Activated CD4-positive, CD25-positive, alpha-beta regulatory T cell treated with anti-CD3 and anti-CD28 coated beads, Interleukin-2, amount 50 U/mL, for 16 hours (primary cell): Measurements from ENCODE around the gene NEU4.
"Not testable (repeated sequence)": the region's sequence is repeated elsewhere in the genome, so short reads cannot be mapped to it uniquely, and the experiment has no call there.

Source experiments
- DNase-seq: peaks from one replicate; pipeline ENCODE4 v3.0.0-alpha.2; 2020; ENCODE audit warnings: low read depth, low spot score

The NEU4 gene

GRCh38 chr2:241808721-241809382, at the start of gene NEU4:
Gene NEU4 (plus strand): TSS chr2:241809193. CDS start chr2:241814485, 5,292 bp downstream.
- no peak for DNase-seq

- DNase-seq = not testable (repeated sequence)
Observed at GRCh38 chr2:241759893-241760292, 49.1 kb upstream of the NEU4 start.

GRCh38 chr2:241760301-241760771, 48.7 kb upstream of the NEU4 start:
- DNase-seq = no peak

GRCh38 chr2:241762321-241762932, 46.6 kb upstream of the NEU4 start:
- no peak for DNase-seq

GRCh38 chr2:241762933-241763369, 46.0 kb upstream of the NEU4 start:
- DNase-seq = no peak

- DNase-seq = no peak
Observed at GRCh38 chr2:241763551-241764274, 45.3 kb upstream of the NEU4 start.

GRCh38 chr2:241764275-241765241, 44.4 kb upstream of the NEU4 start:
- no peak for DNase-seq

- no peak for DNase-seq
Observed at GRCh38 chr2:241767464-241768250, 41.3 kb upstream of the NEU4 start.

- no peak for DNase-seq
Observed at GRCh38 chr2:241768251-241768711, 40.7 kb upstream of the NEU4 start.

- DNase-seq = no peak
Observed at GRCh38 chr2:241768850-241769249, 40.1 kb upstream of the NEU4 start.

- DNase-seq = no peak
Observed at GRCh38 chr2:241769819-241770184, 39.2 kb upstream of the NEU4 start.

- no peak for DNase-seq
Observed at GRCh38 chr2:241770185-241770935, 38.6 kb upstream of the NEU4 start.

GRCh38 chr2:241770936-241771285, 38.1 kb upstream of the NEU4 start:
- DNase-seq = no peak

GRCh38 chr2:241771286-241772062, 37.5 kb upstream of the NEU4 start:
- no peak for DNase-seq

- DNase-seq = no peak
Observed at GRCh38 chr2:241772063-241772499, 36.9 kb upstream of the NEU4 start.

- DNase-seq = no peak
Observed at GRCh38 chr2:241773511-241774418, 35.2 kb upstream of the NEU4 start.

GRCh38 chr2:241774419-241775222, 34.4 kb upstream of the NEU4 start:
- no peak for DNase-seq
